Smooth muscle cell of the brain vasculature (primary cell): ENCODE data around the gene NLN.
"Not testable (repeated sequence)": the region's sequence is repeated elsewhere in the genome, so short reads cannot be mapped to it uniquely, and the experiment has no call there.

Experiments used
- DNase-seq: peaks from one replicate; pipeline ENCODE4 v3.0.0-alpha.2; 2012; ENCODE audit warnings: low read depth, low spot score

Gene NLN

GRCh38 chr5:65832152-65832551, 110.1 kb downstream of the NLN start:
- DNase-seq = no peak

GRCh38 chr5:65832603-65833228, 110.7 kb downstream of the NLN start:
- DNase-seq = no peak

- DNase-seq = no peak
These were observed 111.8 kb downstream of the NLN start for GRCh38 chr5:65833780-65834179.

- no peak for DNase-seq
These were observed 112.3 kb downstream of the NLN start for GRCh38 chr5:65834306-65834705.

- DNase-seq = no peak
These were observed 113.2 kb downstream of the NLN start for GRCh38 chr5:65835191-65835590.

GRCh38 chr5:65837139-65837538, 115.1 kb downstream of the NLN start:
- DNase-seq = no peak

GRCh38 chr5:65839170-65839569, 117.2 kb downstream of the NLN start:
- not testable (repeated sequence) for DNase-seq

- DNase-seq = no peak
These were observed 118.1 kb downstream of the NLN start for GRCh38 chr5:65840071-65840470.

GRCh38 chr5:65844763-65845162, 122.8 kb downstream of the NLN start:
- DNase-seq = not testable (repeated sequence)

- DNase-seq = no peak
These were observed 124.1 kb downstream of the NLN start for GRCh38 chr5:65846101-65846500.

- DNase-seq = not testable (repeated sequence)
These were observed 125.0 kb downstream of the NLN start for GRCh38 chr5:65847019-65847418.

- DNase-seq = not testable (repeated sequence)
These were observed 127.9 kb downstream of the NLN start for GRCh38 chr5:65849918-65850317.

- DNase-seq = no peak
These were observed 132.9 kb downstream of the NLN start for GRCh38 chr5:65854925-65855324.

GRCh38 chr5:65855766-65856315, 133.8 kb downstream of the NLN start:
- DNase-seq = no peak

- DNase-seq = no peak
These were observed 134.5 kb downstream of the NLN start for GRCh38 chr5:65856520-65856919.

GRCh38 chr5:65858316-65858715, 136.3 kb downstream of the NLN start:
- DNase-seq = no peak

GRCh38 chr5:65861830-65862241, 139.8 kb downstream of the NLN start:
- peak; percentile 37 for DNase-seq

GRCh38 chr5:65862384-65862783, 140.4 kb downstream of the NLN start:
- DNase-seq = no peak

- DNase-seq = no peak
These were observed 141.7 kb downstream of the NLN start for GRCh38 chr5:65863747-65864146.

GRCh38 chr5:65866837-65867521, 145.0 kb downstream of the NLN start:
- DNase-seq = no peak

- DNase-seq = no peak
These were observed 145.7 kb downstream of the NLN start for GRCh38 chr5:65867542-65868195.

- DNase-seq = no peak
These were observed 146.5 kb downstream of the NLN start for GRCh38 chr5:65868509-65868908.

- no peak for DNase-seq
These were observed 149.2 kb downstream of the NLN start for GRCh38 chr5:65871182-65871581.
